OCI-LY7 (cell line): ENCODE results near the gene SEMA4D. TPM values are rescaled to one million over a fixed set of nuclear protein-coding genes. Genes with fewer than 3 reads are reported as not detected.

Source experiments
- BruUV-seq: library from RNA; stranded (reverse); fragments of 400-500 nt; replicated peaks from 2 replicates; lab custom pipeline; 2021; lab: Mats Ljungman, UMichigan
- CTCF ChIA-PET: fragments of 300-600 bp; sonication (Branson Sonifier 250); formaldehyde crosslinking; loops from one replicate; lab custom pipeline; 2022; ENCODE audit warnings: antibody characterized with exemption; ENCODE audit not compliant: unreplicated experiment; lab: Charles Lee
- POLR2A ChIA-PET: fragments of 300-600 bp; sonication (Branson Sonifier 250); formaldehyde crosslinking; loops from one replicate; lab custom pipeline; 2022; ENCODE audit warnings: antibody characterized with exemption; lab: Charles Lee
- DNase-seq: peaks from one replicate; pipeline ENCODE4 v3.0.0-alpha.2; 2015; ENCODE audit warnings: low spot score
- H2AFZ ChIP-seq: fragments of 200-600 bp; sonication (generic), shearing (Covaris generic); 2 replicates; pipeline ENCODE4 v1.6.1; 2014; ENCODE audit warnings: mild to moderate bottlenecking, antibody characterized with exemption, low read length, moderate library complexity
- H3K27ac ChIP-seq: fragments of 200-600 bp; sonication (generic); 2 replicates; pipeline ENCODE4 v1.5.1; 2014; ENCODE audit warnings: mixed run types, low read depth, mild to moderate bottlenecking, moderate library complexity, low read length, inconsistent platforms; ENCODE audit not compliant: poor library complexity, severe bottlenecking
- H3K36me3 ChIP-seq: fragments of 200-600 bp; sonication (generic); 2 replicates; pipeline ENCODE4 v1.6.1; 2014; ENCODE audit warnings: mild to moderate bottlenecking, antibody characterized with exemption, low read length, moderate library complexity, mixed read lengths; ENCODE audit not compliant: insufficient read depth
- H3K4me1 ChIP-seq: fragments of 200-600 bp; sonication (generic); 2 replicates; pipeline ENCODE4 v1.5.1; 2014; ENCODE audit warnings: mild to moderate bottlenecking, low read length; ENCODE audit not compliant: insufficient read depth, poor library complexity, severe bottlenecking
- H3K4me2 ChIP-seq: fragments of 200-600 bp; sonication (generic); 2 replicates; pipeline ENCODE4 v1.6.1; 2014; ENCODE audit warnings: mild to moderate bottlenecking, low read length
- H3K4me3 ChIP-seq: fragments of 200-600 bp; sonication (generic); 2 replicates; pipeline ENCODE4 v1.5.1; 2014; ENCODE audit warnings: mild to moderate bottlenecking, low read depth, low read length; ENCODE audit not compliant: poor library complexity, severe bottlenecking
- H3K79me2 ChIP-seq: fragments of 200-600 bp; sonication (generic); 2 replicates; pipeline ENCODE4 v1.6.1; 2016; ENCODE audit warnings: low read depth, mild to moderate bottlenecking, low read length, moderate library complexity, mixed read lengths; ENCODE audit not compliant: insufficient read depth
- H3K9me2 ChIP-seq: fragments of 200-600 bp; sonication (generic); 2 replicates; pipeline ENCODE4 v1.6.1; 2016; ENCODE audit warnings: mild to moderate bottlenecking, low read length, mixed read lengths; ENCODE audit not compliant: insufficient read depth
- H3K9me3 ChIP-seq: fragments of 200-600 bp; sonication (generic); 2 replicates; pipeline ENCODE4 v1.6.1; 2014; ENCODE audit warnings: mild to moderate bottlenecking, mixed run types, low read length, mixed read lengths
- H4K20me1 ChIP-seq: fragments of 200-600 bp; sonication (generic); 2 replicates; pipeline ENCODE4 v1.6.1; 2014; ENCODE audit warnings: mild to moderate bottlenecking, antibody characterized with exemption, low read length, moderate library complexity, mixed read lengths; ENCODE audit not compliant: insufficient read depth
- CTCF ChIP-seq: fragments of 200-600 bp; sonication (generic); conservative IDR thresholded peaks from 2 replicates; pipeline ENCODE4 v1.5.1; 2014; ENCODE audit warnings: mild to moderate bottlenecking, antibody characterized with exemption, low read length, moderate library complexity, mixed read lengths
- EZH2phosphoT487 ChIP-seq: fragments of 200-600 bp; sonication (generic); IDR thresholded peaks from 2 replicates; pipeline ENCODE4 v1.6.1; 2018; ENCODE audit warnings: low read depth, borderline replicate concordance, mild to moderate bottlenecking, mixed run types, antibody characterized with exemption, low read length, moderate library complexity, mixed read lengths
- intact Hi-C: fragments of 100-400 bp; cut with micrococcal nuclease; formaldehyde crosslinking; loops from one replicate; pipeline ENCODE4 v1.10.0; 2022; ENCODE audit not compliant: unreplicated experiment
- total RNA-seq, 2 experiments: library from RNA; depleted of rRNA in 1 of 2; stranded (reverse); fragments of >200 nt in 1 of 2; shearing (Covaris generic) in 1 of 2; gene quantifications; 2 replicates each; pipeline ENCODE4 v1.2.3, GENCODE V29; 2014 to 2022

The SEMA4D gene
- total RNA-seq, 2 experiments from 2014 or later = 28.5 to 60.5 TPM

GRCh38 chr9:89412951-89413350 lies 85.0 kb downstream of the SEMA4D start:
- Histone ChIP-seq H3K9me3 (no peaks in the 10 kb centered on the region), H4K20me1 (no peaks in the 10 kb centered on the region), H2AFZ (no peak overlapping the region), H3K79me2 (no peaks in the 10 kb centered on the region), H3K9me2 (no peaks in the 10 kb centered on the region), H3K36me3 (peaks cover 7% of the 10 kb centered on the region; the same call in 1 of the 2 replicates), H3K4me2 (no peak overlapping the region), H3K4me1 (peaks cover 19% of the 10 kb centered on the region), H3K4me3 (no peak overlapping the region), H3K27ac (no peak overlapping the region)
- intact Hi-C loops = no loop called here
- DNase-seq = no peak
- ChIA-PET POLR2A (no interaction called here), CTCF (no interaction called here)
- TF ChIP-seq EZH2phosphoT487 = no peak
- TF ChIP-seq CTCF = no peak
- no TSS peak for BruUV-seq

GRCh38 chr9:89412541-89412940 lies 85.4 kb downstream of the SEMA4D start:
- Histone ChIP-seq H4K20me1 (no peaks in the 10 kb centered on the region), H3K79me2 (no peaks in the 10 kb centered on the region), H3K9me2 (no peaks in the 10 kb centered on the region), H3K9me3 (0 out of 2 replicates have a peak, but pooled peaks cover 2% of the 10 kb centered on the region), H3K4me1 (peaks cover 15% of the 10 kb centered on the region), H3K4me3 (no peak overlapping the region), H3K36me3 (peaks cover 3% of the 10 kb centered on the region; the same call in 1 of the 2 replicates), H3K4me2 (no peak overlapping the region), H3K27ac (no peak overlapping the region), H2AFZ (no peak overlapping the region)
- no peak for DNase-seq
- ChIA-PET CTCF (no interaction called here), POLR2A (no interaction called here)
- no peak for TF ChIP-seq EZH2phosphoT487
- TF ChIP-seq CTCF = no peak
- intact Hi-C loops = no loop called here
- BruUV-seq = no TSS peak

GRCh38 chr9:89411759-89412158 lies 86.2 kb downstream of the SEMA4D start:
- no TSS peak for BruUV-seq
- Histone ChIP-seq H3K36me3 (no peaks in the 10 kb centered on the region; the same call in 1 of the 2 replicates), H3K9me2 (no peaks in the 10 kb centered on the region), H3K4me1 (peaks cover 16% of the 10 kb centered on the region), H3K79me2 (no peaks in the 10 kb centered on the region), H2AFZ (no peak overlapping the region), H3K4me2 (no peak overlapping the region), H3K9me3 (0 out of 2 replicates have a peak, but pooled peaks cover 6% of the 10 kb centered on the region), H3K4me3 (no peak overlapping the region), H3K27ac (no peak overlapping the region), H4K20me1 (no peaks in the 10 kb centered on the region)
- ChIA-PET CTCF (no interaction called here), POLR2A (no interaction called here)
- TF ChIP-seq EZH2phosphoT487 = no peak
- no peak for TF ChIP-seq CTCF
- intact Hi-C loops = no loop called here
- DNase-seq = no peak
